ENCODE measurements around the gene PDE4B.

GRCh38 chr1:66383611-66384010, 590.9 kb downstream of the PDE4B start:
- TF ChIP-seq CTCF (IDR thresholded peaks at IDR 0.05): no peak
- TF ChIP-seq POLR2A (IDR thresholded peaks at IDR 0.05): no peak

Data from esophagus squamous epithelium (tissue), 4 donors.